GM04503 (cell line): ENCODE results near the gene AMPD1.
A peak's percentile ranks its signal among the peaks of the same experiment; 100 is the strongest.

Experiments
- DNase-seq: peaks from one replicate; pipeline ENCODE4 v3.0.0-alpha.2; 2012; ENCODE audit warnings: low read depth

Gene AMPD1

GRCh38 chr1:114700036-114700600 is 4.8 kb upstream of the AMPD1 start:
- no peak for DNase-seq

- no peak for DNase-seq
These were observed 1.5 kb upstream of the AMPD1 start for GRCh38 chr1:114696810-114697209.

- no peak for DNase-seq
These were observed 621 bp downstream of the AMPD1 start for GRCh38 chr1:114694540-114695310.

- no peak for DNase-seq
These were observed 2.4 kb downstream of the AMPD1 start for GRCh38 chr1:114692947-114693346.

- no peak for DNase-seq
These were observed 4.3 kb downstream of the AMPD1 start for GRCh38 chr1:114691061-114691460.

GRCh38 chr1:114690148-114690547 is 5.2 kb downstream of the AMPD1 start:
- DNase-seq: no peak

GRCh38 chr1:114688526-114688925 is 6.8 kb downstream of the AMPD1 start:
- no peak for DNase-seq

- no peak for DNase-seq
These were observed 9.5 kb downstream of the AMPD1 start for GRCh38 chr1:114685851-114686250.

- no peak for DNase-seq
These were observed 17.7 kb downstream of the AMPD1 start for GRCh38 chr1:114677691-114678090.

- no peak for DNase-seq
These were observed 19.2 kb downstream of the AMPD1 start for GRCh38 chr1:114676115-114676514.

- no peak for DNase-seq
These were observed 23.4 kb downstream of the AMPD1 start for GRCh38 chr1:114671939-114672275.

- no peak for DNase-seq
These were observed 24.1 kb downstream of the AMPD1 start for GRCh38 chr1:114671011-114671938.

GRCh38 chr1:114670083-114671010 is 25.0 kb downstream of the AMPD1 start:
- DNase-seq: peak; percentile 77

- peak; percentile 10 for DNase-seq
These were observed 25.7 kb downstream of the AMPD1 start, which contains the start of gene DENND2C for GRCh38 chr1:114669562-114670082. Gene DENND2C, minus strand, starts transcription at chr1:114670049. Its CDS starts 44,065 bp downstream, at chr1:114625984.

GRCh38 chr1:114668784-114669561 is 26.4 kb downstream of the AMPD1 start:
- peak; percentile 10 for DNase-seq

GRCh38 chr1:114668373-114668772 is 27.0 kb downstream of the AMPD1 start:
- DNase-seq: no peak

GRCh38 chr1:114666954-114667353 is 28.4 kb downstream of the AMPD1 start:
- DNase-seq: no peak

- no peak for DNase-seq
These were observed 35.1 kb downstream of the AMPD1 start for GRCh38 chr1:114660238-114660637.

- DNase-seq: no peak
These were observed 43.5 kb downstream of the AMPD1 start for GRCh38 chr1:114651893-114652292.

GRCh38 chr1:114648503-114648902 is 46.8 kb downstream of the AMPD1 start:
- no peak for DNase-seq

GRCh38 chr1:114641377-114641776 is 54.0 kb downstream of the AMPD1 start:
- no peak for DNase-seq
